ENCODE results near the gene CCDC9B. TPM values are rescaled to one million over a fixed set of nuclear protein-coding genes. Genes with fewer than 3 reads are reported as not detected.
A peak's percentile ranks its signal among the peaks of the same experiment; 100 is the strongest.

CCDC9B gene
- total RNA-seq, 1 donor from 2014 or later: 2.1 TPM

DNA sequence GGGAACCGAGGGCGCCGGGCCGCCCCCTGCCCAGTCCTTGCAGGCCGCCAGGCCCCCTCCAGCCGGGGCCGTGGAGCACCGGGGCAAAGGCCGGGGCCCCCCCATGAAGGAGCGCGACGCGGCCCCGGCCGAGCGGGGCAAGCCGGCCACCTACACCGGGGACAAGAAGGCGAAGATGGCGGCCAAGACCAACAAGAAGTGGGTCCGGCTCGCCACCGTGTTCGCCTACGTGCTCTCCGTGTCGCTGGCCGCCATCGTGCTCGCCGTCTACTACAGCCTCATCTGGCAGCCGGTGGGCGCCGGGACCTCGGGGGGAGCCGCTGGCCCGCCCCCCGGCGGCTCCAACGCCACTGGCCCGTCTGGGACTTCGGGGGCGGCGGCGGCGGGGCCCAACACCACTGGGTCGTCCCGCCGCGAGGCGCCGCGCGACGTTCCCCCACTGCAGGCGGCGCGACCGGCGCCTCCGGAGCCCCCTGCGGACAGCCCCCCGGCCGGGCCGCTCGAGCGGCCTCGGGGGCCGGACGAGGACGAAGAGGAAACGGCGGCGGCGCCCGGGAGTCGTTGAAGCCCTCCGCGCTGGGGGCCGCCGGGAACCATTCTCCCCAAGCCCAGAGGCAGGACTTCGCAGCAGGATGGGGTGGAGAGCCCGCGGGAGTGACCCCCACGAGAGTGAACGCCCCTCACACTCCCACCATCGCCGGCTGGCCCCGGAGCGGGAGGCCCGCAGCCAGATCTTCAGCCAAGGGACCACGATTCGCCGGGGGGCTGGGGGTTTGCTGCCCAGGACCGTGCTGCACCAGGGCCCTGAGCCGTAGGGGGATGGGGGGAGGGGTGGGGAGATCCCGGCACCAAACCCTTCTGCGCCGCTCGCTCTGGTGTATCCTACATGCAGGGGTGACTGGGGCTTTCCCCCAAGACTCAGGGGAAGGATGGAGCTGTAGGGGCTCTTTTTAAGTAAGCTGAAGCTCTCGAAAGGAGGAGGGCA lies 16.5 kb downstream of the CCDC9B start:
- ChIA-PET POLR2A (interaction anchor here (0.8 to 2.3 kb wide), 8 partner anchors 10 to 116 kb away, joined by 3 to 34 read pairs (median 5); partner anchors contain the start of genes BAHD1, IVD and PLCB2), CTCF (interaction anchor here (1.0 to 20.0 kb wide), 7 partner anchors 13 to 45 kb away, joined by 4 to 310 read pairs (median 36); partner anchors contain the start of genes CCDC9B and PLCB2)
- ATAC-seq (ENCODE audit: low read depth): peak; percentile 6
- TF ChIP-seq, protein P1, sequence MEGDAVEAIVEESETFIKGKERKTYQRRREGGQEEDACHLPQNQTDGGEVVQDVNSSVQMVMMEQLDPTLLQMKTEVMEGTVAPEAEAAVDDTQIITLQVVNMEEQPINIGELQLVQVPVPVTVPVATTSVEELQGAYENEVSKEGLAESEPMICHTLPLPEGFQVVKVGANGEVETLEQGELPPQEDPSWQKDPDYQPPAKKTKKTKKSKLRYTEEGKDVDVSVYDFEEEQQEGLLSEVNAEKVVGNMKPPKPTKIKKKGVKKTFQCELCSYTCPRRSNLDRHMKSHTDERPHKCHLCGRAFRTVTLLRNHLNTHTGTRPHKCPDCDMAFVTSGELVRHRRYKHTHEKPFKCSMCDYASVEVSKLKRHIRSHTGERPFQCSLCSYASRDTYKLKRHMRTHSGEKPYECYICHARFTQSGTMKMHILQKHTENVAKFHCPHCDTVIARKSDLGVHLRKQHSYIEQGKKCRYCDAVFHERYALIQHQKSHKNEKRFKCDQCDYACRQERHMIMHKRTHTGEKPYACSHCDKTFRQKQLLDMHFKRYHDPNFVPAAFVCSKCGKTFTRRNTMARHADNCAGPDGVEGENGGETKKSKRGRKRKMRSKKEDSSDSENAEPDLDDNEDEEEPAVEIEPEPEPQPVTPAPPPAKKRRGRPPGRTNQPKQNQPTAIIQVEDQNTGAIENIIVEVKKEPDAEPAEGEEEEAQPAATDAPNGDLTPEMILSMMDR (IDR thresholded peaks at IDR 0.05): no peak
- intact Hi-C loops (cut with micrococcal nuclease): loop anchor here (1.0 to 5.0 kb wide), 8 partner anchors 9 to 542 kb away; partner anchors contain the start of genes BMF, BUB1B, DISP2 and EIF2AK4
- H3K36me3 Mint-ChIP-seq (ENCODE audit: low read depth): no peaks in the 10 kb centered on the region
- H3K27me3 Mint-ChIP-seq: no peaks in the 10 kb centered on the region
- peaks cover 29% of the 10 kb centered on the region for H3K4me1 Mint-ChIP-seq
- DNase-seq: peak; percentile 38
- peak overlapping the region; percentile 80 for H3K4me3 Mint-ChIP-seq
- H3K9me3 Mint-ChIP-seq: no peaks in the 10 kb centered on the region
- H3K27ac Mint-ChIP-seq: no peak overlapping the region

DNA sequence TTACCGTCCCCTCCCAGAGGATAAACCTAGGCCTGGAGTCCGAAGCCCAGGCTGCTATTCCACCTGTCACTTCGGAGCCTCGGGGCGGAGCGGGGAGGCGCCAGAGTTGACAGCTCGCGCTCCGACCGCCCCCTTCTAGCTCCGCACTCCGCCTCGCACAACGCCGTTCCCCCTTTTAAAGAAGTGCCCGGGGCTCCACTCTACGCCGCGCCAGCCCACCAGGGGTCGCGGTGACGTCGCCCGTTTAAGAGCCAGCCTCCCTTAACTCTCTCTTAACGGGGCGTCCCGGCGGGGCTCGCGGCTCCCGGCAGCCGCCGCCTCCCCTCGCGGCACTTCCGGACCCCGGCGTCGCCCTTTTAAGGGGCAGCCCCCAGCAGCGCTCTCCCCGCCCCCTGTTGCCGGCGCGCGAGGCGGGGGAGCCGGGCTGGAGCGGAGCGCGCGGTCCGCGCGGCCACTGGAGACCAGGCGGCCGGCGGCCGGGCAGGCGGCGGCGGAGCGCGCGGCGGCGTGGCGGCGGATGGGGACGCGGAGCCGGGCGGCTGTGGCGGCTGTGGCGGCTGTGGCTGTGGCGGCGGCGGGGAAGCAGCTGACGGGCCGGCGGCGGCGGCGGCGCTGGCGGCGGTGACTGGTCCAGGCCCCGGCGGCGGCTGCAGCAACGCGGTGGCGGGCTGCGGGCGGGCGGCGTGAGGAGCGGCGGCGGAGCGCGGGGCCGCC lies 17.3 kb downstream of the CCDC9B start, which contains the start of gene INAFM2:
INAFM2 (plus strand) TSS at position 454 of the 714 bp plus-strand sequence. CDS start 364 bp downstream, outside the sequence.
- ChIA-PET POLR2A (interaction anchor here (0.6 to 2.3 kb wide), 17 partner anchors 9 to 541 kb away, joined by 3 to 34 read pairs (median 4); partner anchors contain the start of genes BAHD1, CCDC32, FSIP1 and KNSTRN), CTCF (interaction anchor here (0.8 to 20.0 kb wide), 11 partner anchors 9 to 278 kb away, joined by 3 to 310 read pairs (median 4); partner anchors contain the start of genes CCDC9B and PLCB2)
- DNase-seq (peak; percentile 88), ATAC-seq (ENCODE audit: low read depth) (peak; percentile 92)
- H3K27me3 Mint-ChIP-seq: no peaks in the 10 kb centered on the region
- H3K4me3 Mint-ChIP-seq: peak within 1 kb of the TSS; percentile 80
- H3K9me3 Mint-ChIP-seq: no peaks in the 10 kb centered on the region
- peaks cover 29% of the 10 kb centered on the region for H3K4me1 Mint-ChIP-seq
- no peaks in the 10 kb centered on the region for H3K36me3 Mint-ChIP-seq (ENCODE audit: low read depth)
- intact Hi-C loops (cut with micrococcal nuclease): loop anchor here (1.0 to 5.0 kb wide), 8 partner anchors 10 to 541 kb away; partner anchors contain the start of genes BMF, BUB1B, DISP2 and EIF2AK4
- peak within 1 kb of the TSS; percentile 65 for H3K27ac Mint-ChIP-seq
- TF ChIP-seq, protein P1 (IDR thresholded peaks at IDR 0.05): no peak

GRCh38 chr15:40322531-40323238 lies 18.1 kb downstream of the CCDC9B start:
- intact Hi-C loops (cut with micrococcal nuclease): loop anchor here (1.0 to 5.0 kb wide), 8 partner anchors 11 to 540 kb away; partner anchors contain the start of genes BMF, BUB1B, DISP2 and EIF2AK4
- H3K36me3 Mint-ChIP-seq (ENCODE audit: low read depth): no peaks in the 10 kb centered on the region
- peak overlapping the region; percentile 65 for H3K27ac Mint-ChIP-seq
- peaks cover 35% of the 10 kb centered on the region for H3K4me1 Mint-ChIP-seq
- no peaks in the 10 kb centered on the region for H3K27me3 Mint-ChIP-seq
- POLR2A ChIA-PET: interaction anchor here (0.6 to 2.3 kb wide), 16 partner anchors 9 to 540 kb away, joined by 3 to 34 read pairs (median 4); partner anchors contain the start of genes BAHD1, CCDC32, FSIP1 and KNSTRN
- ATAC-seq (ENCODE audit: low read depth) (no peak), DNase-seq (no peak)
- peak overlapping the region; percentile 80 for H3K4me3 Mint-ChIP-seq
- TF ChIP-seq, protein P1 (IDR thresholded peaks at IDR 0.05): no peak
- CTCF ChIA-PET: interaction anchor here (0.8 to 20.0 kb wide), 12 partner anchors 9 to 277 kb away, joined by 3 to 310 read pairs (median 4); partner anchors contain the start of genes CCDC9B and PLCB2
- no peaks in the 10 kb centered on the region for H3K9me3 Mint-ChIP-seq

- Mint-ChIP-seq H3K4me1 (peaks cover 44% of the 10 kb centered on the region), H3K27me3 (peaks cover 2% of the 10 kb centered on the region), H3K9me3 (no peaks in the 10 kb centered on the region), H3K4me3 (peak overlapping the region; percentile 5), H3K36me3 (ENCODE audit: low read depth) (no peaks in the 10 kb centered on the region), H3K27ac (no peak overlapping the region)
- intact Hi-C loops (cut with micrococcal nuclease): loop anchor here (1.0 to 5.0 kb wide), 5 partner anchors 13 to 284 kb away; partner anchors contain the start of genes BMF and SRP14
- POLR2A ChIA-PET: interaction anchor here (1.4 to 1.5 kb wide), 2 partner anchors 11 to 12 kb away, joined by 3 read pairs; no protein-coding TSS in a partner anchor
- ATAC-seq (ENCODE audit: low read depth): peak; percentile 22
- TF ChIP-seq, protein P1 (IDR thresholded peaks at IDR 0.05): peak; percentile 34
- DNase-seq: no peak
- CTCF ChIA-PET: interaction anchor here (0.6 to 20.0 kb wide), 6 partner anchors 8 to 56 kb away, joined by 3 to 310 read pairs (median 10); partner anchors contain the start of genes CCDC9B and PLCB2
Measured at GRCh38 chr15:40320931-40321371, 19.8 kb downstream of the CCDC9B start.

Data from activated B cell treated with CpG ODN at 0.5 μM for 24 hours (primary cell).